Tongue (tissue), 2 donors: ENCODE measurements around the gene CEMIP2. TPM values are rescaled to one million over a fixed set of nuclear protein-coding genes. Genes with fewer than 3 reads are reported as not detected.
A peak's percentile ranks its signal among the peaks of the same experiment; 100 is the strongest.

Experiments used
- DNase-seq: peaks from one replicate; pipeline ENCODE4 v3.0.0-alpha.2; 2015
- total RNA-seq: library from RNA; depleted of rRNA; stranded (reverse); fragments of >200 nt; gene quantifications from one replicate; pipeline ENCODE4 v1.2.3, GENCODE V29; 2014

Gene CEMIP2
- total RNA-seq, 1 donor from 2014 or later: 44.5 TPM

DNA sequence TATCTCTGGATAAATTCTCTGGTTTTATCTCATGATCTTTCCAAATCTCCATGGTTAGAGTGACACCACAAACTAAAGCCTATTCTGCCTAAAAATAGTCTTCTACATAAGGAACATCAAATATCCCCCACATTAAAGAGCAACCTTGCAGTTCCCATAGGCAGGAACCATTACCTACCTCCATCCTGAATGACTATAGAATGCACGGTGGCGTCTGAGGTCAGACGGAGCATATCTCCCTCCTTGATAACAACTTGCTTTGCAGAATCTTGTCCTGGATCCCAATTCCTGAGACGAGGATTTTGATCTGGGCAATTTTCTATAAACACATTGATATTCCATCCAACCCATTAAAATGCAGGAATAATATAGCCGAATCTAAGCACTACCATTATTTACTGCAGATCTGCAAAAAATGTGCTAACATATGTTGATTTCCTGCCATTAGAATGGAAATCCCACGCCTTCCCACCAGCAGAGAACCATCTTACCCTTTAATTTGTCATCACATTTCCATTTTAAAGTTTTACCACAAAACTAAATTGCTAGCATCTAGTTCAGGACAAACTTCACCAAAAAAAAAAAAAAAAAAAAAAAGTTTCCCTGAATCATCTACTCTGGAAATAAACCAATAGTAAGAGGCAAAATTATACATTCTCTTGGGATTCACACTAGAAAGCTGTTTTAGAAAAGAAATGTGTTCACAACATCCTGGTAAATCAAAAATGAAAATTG is 22.1 kb downstream of the CEMIP2 start:
- DNase-seq: no peak

GRCh38 chr9:71744754-71745521 is 23.4 kb downstream of the CEMIP2 start:
- DNase-seq: no peak

GRCh38 chr9:71743882-71744281 is 24.4 kb downstream of the CEMIP2 start:
- DNase-seq: no peak

DNA sequence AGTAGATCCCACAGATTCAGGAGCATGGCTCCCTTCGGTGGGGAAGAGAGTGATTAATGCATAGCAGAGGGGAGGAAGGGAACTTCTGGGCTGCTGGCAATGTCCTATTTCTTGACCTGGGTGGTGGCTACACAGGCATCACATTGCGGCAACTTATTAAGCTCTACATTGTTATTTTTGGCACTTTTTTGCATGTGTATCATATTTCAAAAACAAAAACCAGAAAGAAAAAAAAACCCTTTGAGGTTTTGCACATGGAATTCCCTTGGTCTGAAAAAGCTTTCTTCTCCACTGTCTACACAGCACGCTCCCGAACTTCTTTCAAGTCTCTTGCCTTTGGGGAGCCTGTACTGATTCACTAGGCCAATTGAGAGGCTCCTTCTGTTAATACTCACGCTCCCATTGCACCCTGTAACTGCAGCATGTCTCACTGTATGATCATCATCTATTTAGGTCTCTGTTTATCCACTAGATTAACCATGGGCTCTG is 25.1 kb downstream of the CEMIP2 start:
- no peak for DNase-seq

- DNase-seq: no peak
Observed at GRCh38 chr9:71742703-71743102, 25.6 kb downstream of the CEMIP2 start.

DNA sequence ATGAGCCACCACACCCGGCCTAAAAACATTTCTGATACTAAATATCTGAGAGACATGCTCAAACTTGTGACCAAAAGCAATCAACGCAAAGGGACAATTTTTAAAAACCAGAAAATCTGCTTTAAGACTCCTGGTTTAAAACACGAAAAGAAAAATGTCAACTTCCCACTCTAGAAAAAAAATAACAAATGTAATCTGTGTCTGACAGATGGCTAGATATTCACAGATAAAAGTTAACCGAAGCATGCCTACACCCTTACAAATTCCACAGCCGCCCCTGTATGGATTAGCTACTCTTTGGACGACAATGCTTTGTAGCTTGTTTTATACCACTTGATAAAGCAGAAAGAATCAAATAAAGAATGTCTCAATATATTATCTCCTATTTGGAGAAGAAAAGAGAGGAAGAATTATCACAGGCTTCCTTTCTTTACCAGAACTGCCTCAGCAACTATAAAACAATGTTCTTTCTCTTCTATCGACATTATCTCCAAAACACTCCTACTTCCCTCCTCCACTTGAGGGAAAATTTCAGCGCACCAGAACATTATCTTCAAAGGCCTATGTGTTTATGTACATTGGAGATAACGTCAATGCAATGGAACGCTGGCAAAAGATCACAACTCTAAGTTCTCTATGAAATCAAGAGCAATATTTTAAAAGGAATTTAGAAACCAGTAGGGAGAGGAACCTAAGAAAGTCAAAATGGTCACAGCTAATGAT is 26.2 kb downstream of the CEMIP2 start:
- peak; percentile 44 for DNase-seq

DNA sequence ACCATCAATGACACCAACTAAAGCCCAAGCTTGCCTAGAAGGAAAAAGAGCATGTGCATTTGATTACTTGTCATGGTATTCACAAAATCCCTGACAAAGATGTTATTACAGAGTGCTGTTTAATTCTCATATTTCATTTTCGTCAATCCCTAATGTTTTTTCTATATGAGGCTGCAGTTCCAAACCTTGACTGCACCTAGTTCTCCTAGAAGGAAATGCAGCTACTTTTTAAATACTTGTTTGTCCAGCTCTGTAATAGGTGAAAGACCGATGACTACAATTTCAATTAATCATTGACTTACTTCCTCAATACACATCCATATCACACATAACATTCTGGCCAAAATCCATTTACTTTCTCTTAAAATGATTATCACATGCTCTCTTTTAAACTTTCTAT is 28.1 kb downstream of the CEMIP2 start:
- no peak for DNase-seq

- no peak for DNase-seq
Observed at GRCh38 chr9:71737455-71737854, 30.9 kb downstream of the CEMIP2 start.

- no peak for DNase-seq
Observed at GRCh38 chr9:71736236-71736635, 32.1 kb downstream of the CEMIP2 start.

- no peak for DNase-seq
Observed at GRCh38 chr9:71734950-71735349, 33.4 kb downstream of the CEMIP2 start.

DNA sequence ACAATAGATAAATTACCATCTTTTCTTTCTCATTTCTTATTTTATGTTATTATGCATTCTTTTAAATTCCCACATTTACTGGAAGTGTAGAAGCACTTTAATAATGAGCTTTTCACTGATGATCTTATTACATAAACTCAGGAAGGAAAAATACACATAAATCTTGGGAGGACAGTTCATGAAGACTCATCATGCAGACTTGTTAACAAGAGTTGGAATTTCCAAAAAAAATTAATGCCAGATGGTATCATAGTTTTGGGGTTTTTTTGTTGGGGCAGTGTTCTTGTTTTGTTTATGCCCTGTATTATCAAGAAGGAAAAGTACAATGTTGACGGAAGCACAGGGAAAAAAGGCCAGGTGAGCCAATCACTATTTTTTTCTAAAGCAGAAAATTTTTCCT is 35.1 kb downstream of the CEMIP2 start:
- no peak for DNase-seq

DNA sequence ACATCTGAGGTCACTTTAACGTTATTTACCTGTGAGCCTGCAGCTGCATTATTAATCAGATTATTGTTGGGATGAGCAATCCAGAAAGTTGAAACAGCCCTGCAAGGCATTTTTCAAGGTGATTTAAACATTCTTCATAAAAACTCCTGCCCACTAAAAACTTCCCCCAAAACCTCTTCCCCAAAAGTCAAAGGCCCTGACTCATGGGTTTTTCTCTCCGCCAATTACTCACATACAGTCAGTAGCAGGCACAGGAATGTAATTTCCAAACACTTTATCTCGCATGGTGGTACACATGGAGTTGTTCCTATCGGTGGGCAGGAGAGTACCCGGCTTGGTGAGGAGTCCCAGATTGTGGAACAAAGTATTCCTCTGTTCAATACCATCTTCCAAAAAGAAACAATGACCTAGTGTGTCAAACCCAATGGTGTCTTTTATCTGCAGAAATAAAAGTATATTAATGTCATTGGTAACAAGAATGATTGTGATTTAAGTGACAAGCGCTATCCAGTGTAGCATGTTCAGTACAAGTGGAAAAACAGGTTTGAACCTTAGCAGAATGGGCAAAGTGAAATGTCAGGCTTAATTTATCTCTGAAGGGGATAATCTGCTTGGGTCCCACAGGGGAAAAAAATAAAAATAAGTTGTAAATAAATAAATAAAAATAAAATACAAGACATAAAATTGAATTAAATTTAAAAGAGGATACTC is 38.3 kb downstream of the CEMIP2 start:
- DNase-seq: no peak

GRCh38 chr9:71726723-71727122 is 41.6 kb downstream of the CEMIP2 start:
- no peak for DNase-seq

DNA sequence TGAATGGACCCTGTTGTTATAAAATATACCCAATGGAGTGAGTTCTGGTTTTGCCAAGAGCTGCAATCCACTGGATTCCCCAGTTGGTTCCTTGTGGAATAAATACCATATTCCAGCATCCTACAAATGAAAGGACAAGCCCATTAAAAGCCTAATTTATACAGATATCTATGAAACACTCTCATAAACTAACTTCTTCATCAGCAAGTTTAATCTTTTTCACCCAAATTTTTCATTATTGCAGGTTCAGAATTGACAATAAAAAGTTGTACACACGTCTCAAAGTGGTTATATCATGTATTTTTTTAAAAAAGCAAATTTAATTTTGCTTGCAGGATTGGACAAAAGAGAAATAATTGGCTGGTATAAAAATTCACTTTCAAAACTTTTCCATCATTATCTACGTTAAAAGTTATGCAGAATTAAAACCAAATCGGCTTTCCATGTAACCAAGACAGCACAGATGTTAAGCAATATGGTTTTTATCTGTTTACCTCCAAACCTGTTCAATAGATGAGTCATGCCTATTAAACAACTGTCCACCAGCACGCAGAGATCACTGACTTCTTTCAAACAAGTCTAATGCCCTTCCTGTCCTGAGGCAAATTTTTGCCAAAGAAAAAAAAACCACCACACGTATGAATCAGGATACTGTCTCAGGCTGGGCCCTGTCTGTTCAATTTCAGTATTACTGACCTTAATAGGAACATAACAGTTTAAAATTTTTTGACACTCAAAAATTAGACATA is 42.5 kb downstream of the CEMIP2 start:
- no peak for DNase-seq

GRCh38 chr9:71721855-71722254 is 46.5 kb downstream of the CEMIP2 start:
- DNase-seq: no peak

- DNase-seq: peak; percentile 68
Observed at GRCh38 chr9:71719562-71719961, 48.8 kb downstream of the CEMIP2 start.

DNA sequence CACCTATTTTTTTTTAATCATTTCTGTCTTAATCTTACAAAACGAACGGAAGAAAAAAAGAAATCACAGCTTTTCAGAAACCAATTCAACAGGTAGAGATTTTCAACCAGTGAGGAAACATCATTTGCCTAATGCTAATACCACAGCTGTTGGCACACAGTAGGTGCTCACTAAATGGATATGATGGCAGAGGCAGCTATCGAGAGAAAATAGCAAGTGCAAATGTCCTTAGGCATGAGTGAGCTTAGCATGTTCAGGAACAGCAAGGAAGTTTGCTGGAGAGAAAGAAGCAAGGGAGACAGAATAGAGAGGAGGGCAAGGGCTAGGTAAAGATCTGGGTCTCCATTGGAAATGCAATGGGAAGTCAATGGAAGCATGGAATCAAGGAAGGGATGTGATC is 49.2 kb downstream of the CEMIP2 start:
- no peak for DNase-seq

- DNase-seq: no peak
Observed at GRCh38 chr9:71716138-71716909, 52.0 kb downstream of the CEMIP2 start.

GRCh38 chr9:71710856-71711255 is 57.5 kb downstream of the CEMIP2 start:
- DNase-seq: no peak

GRCh38 chr9:71710201-71710600 is 58.1 kb downstream of the CEMIP2 start:
- DNase-seq: no peak

GRCh38 chr9:71709384-71709783 is 58.9 kb downstream of the CEMIP2 start:
- no peak for DNase-seq
